Keratinocyte (primary cell): ENCODE measurements around the gene ROR1. TPM values are rescaled to one million over a fixed set of nuclear protein-coding genes. Genes with fewer than 3 reads are reported as not detected.

Source experiments
- DNase-seq: peaks from one replicate; pipeline ENCODE4 v3.0.0-alpha.2; 2011; ENCODE audit warnings: low read depth, missing footprints, low spot score
- FAIRE-seq: peaks from 2 replicates; lab custom pipeline; 2011; peaks lifted over from hg19 to GRCh38; lab: Jason Lieb, UNC
- H2AFZ ChIP-seq: 2 replicates; pipeline ENCODE4 v1.6.0; 2012; ENCODE audit warnings: low read length, control low read depth, inconsistent platforms; ENCODE audit not compliant: control insufficient read depth
- H3K27ac ChIP-seq: 2 replicates; pipeline ENCODE4 v1.5.1; 2011; ENCODE audit warnings: low read length; ENCODE audit not compliant: control insufficient read depth, insufficient read depth
- H3K27me3 ChIP-seq: 3 replicates; pipeline ENCODE4 v1.6.0; 2011; ENCODE audit warnings: low read length; ENCODE audit not compliant: control insufficient read depth, insufficient read depth; ENCODE audit errors: extremely low read depth
- H3K36me3 ChIP-seq, 2 experiments: 2 replicates in 1 of 2; 3 replicates in 1 of 2; pipeline ENCODE4 v1.5.1; 2011; ENCODE audit warnings: low read length in 2 of 2, mild to moderate bottlenecking in 1 of 2; ENCODE audit not compliant: control insufficient read depth in 2 of 2, insufficient read depth in 2 of 2; ENCODE audit errors: extremely low read depth in 1 of 2
- H3K4me1 ChIP-seq: 3 replicates; pipeline ENCODE4 v1.5.1; 2011; ENCODE audit warnings: low read length; ENCODE audit not compliant: control insufficient read depth, insufficient read depth; ENCODE audit errors: extremely low read depth
- H3K4me2 ChIP-seq: 3 replicates; pipeline ENCODE4 v1.6.0; 2011; ENCODE audit warnings: low read depth, low read length; ENCODE audit not compliant: control insufficient read depth, insufficient read depth; ENCODE audit errors: extremely low read depth
- H3K4me3 ChIP-seq, 3 experiments: fragments of 200-600 bp in 1 of 3; sonication (generic) in 1 of 3; 2 replicates in 2 of 3; 3 replicates in 1 of 3; pipeline ENCODE4 v1.5.1; 2011 to 2016; ENCODE audit warnings: low read length in 3 of 3, mild to moderate bottlenecking in 3 of 3, control low read depth in 2 of 3, inconsistent platforms in 1 of 3, low read depth in 1 of 3, mixed read lengths in 1 of 3, mixed run types in 1 of 3, moderate library complexity in 1 of 3; ENCODE audit not compliant: control insufficient read depth in 2 of 3, insufficient read depth in 2 of 3; ENCODE audit errors: extremely low read depth in 1 of 3
- H3K79me2 ChIP-seq: 2 replicates; pipeline ENCODE4 v1.6.0; 2012; ENCODE audit warnings: low read length; ENCODE audit not compliant: control insufficient read depth, insufficient read depth
- H3K9ac ChIP-seq: 3 replicates; pipeline ENCODE4 v1.6.0; 2011; ENCODE audit warnings: low read length; ENCODE audit not compliant: control insufficient read depth, insufficient read depth; ENCODE audit errors: extremely low read depth
- H3K9me1 ChIP-seq: 3 replicates; pipeline ENCODE4 v1.6.0; 2011; ENCODE audit warnings: low read length; ENCODE audit not compliant: control insufficient read depth, insufficient read depth; ENCODE audit errors: extremely low read depth
- H3K9me3 ChIP-seq: 2 replicates; pipeline ENCODE4 v1.5.1; 2012; ENCODE audit warnings: low read depth, low read length; ENCODE audit not compliant: control insufficient read depth
- H4K20me1 ChIP-seq: 3 replicates; pipeline ENCODE4 v1.6.0; 2011; ENCODE audit warnings: low read length; ENCODE audit not compliant: control insufficient read depth, insufficient read depth; ENCODE audit errors: extremely low read depth
- CTCF ChIP-seq, 3 experiments: IDR thresholded peaks in 1 of 3; conservative IDR thresholded peaks in 1 of 3; optimal IDR thresholded peaks in 1 of 3; 2 replicates in 2 of 3; 3 replicates in 1 of 3; pipeline versions ENCODE3 to v1.5.1; 2011; ENCODE audit warnings: low read length in 3 of 3, mild to moderate bottlenecking in 3 of 3, moderate library complexity in 2 of 3, control low read depth in 1 of 3, inconsistent platforms in 1 of 3; ENCODE audit not compliant: insufficient read depth in 2 of 3; ENCODE audit errors: extremely low read depth in 1 of 3
- EZH2 ChIP-seq: IDR thresholded peaks from one replicate; pipeline ENCODE4 v1.6.1; 2012; ENCODE audit warnings: inconsistent platforms, mild to moderate bottlenecking, low read length, moderate library complexity
- dilution Hi-C: fragments of 300-500 bp; cut with MboI; formaldehyde crosslinking; loops from one replicate; pipeline ENCODE4 v1.7.0; 2020; ENCODE audit warnings: low sequenced_read_pairs; ENCODE audit not compliant: extremely low pct_ligation_motif_present
- polyA plus RNA-seq, 5 experiments: library from polyadenylated mRNA; depleted of rRNA in 3 of 5; stranded (reverse) in 3 of 5; stranded (forward) in 1 of 5; unstranded in 1 of 5; fragments of >200 nt; gene quantifications; 1 replicate in 1 of 5; 2 replicates in 3 of 5; 3 replicates in 1 of 5; pipeline versions ENCODE4 v1.2.1 to v1.2.3, GENCODE V29; 2011 to 2012; ENCODE audit warnings: missing spikeins in 2 of 5, low read depth in 1 of 5, low replicate concordance in 1 of 5

ROR1 gene
- polyA plus RNA-seq, 1 donor (not counting 4 experiments of a cell fraction or from before 2014, with no cell fraction given): 9.2 TPM

GRCh38 chr1:63794939-63795378 lies 21.1 kb downstream of the ROR1 start:
- dilution Hi-C loops: no loop called here
- no peak overlapping the region for H3K27ac ChIP-seq
- peaks cover 0 to 1% of the 10 kb centered on the region in 2 experiments for H3K36me3 ChIP-seq
- DNase-seq (no peak), FAIRE-seq (no peak)
- TF ChIP-seq CTCF (optimal IDR thresholded peaks at IDR 0.05 in 1 of 3, IDR thresholded peaks at IDR 0.05 in 1 of 3, conservative IDR thresholded peaks at IDR 0.05 in 1 of 3; ENCODE audit: extremely low read depth in 1 of 3, insufficient read depth in 2 of 3, low read length in 3 of 3) (no peak), EZH2 (no peak)
- H3K27me3 ChIP-seq: no peaks in the 10 kb centered on the region
- no peaks in the 10 kb centered on the region for H3K9me1 ChIP-seq
- H3K9ac ChIP-seq: no peak overlapping the region
- no peaks in the 10 kb centered on the region for H4K20me1 ChIP-seq
- H3K4me1 ChIP-seq: no peaks in the 10 kb centered on the region
- no peak overlapping the region for H2AFZ ChIP-seq
- H3K4me2 ChIP-seq: no peak overlapping the region
- no peaks in the 10 kb centered on the region for H3K79me2 ChIP-seq
- no peaks in the 10 kb centered on the region for H3K9me3 ChIP-seq
- no peak overlapping the region for H3K4me3 ChIP-seq

GRCh38 chr1:63795455-63795854 lies 21.6 kb downstream of the ROR1 start:
- Histone ChIP-seq H3K9me1 (no peaks in the 10 kb centered on the region), H3K9me3 (no peaks in the 10 kb centered on the region), H3K36me3 (peaks cover 0 to 1% of the 10 kb centered on the region in 2 experiments), H3K4me1 (no peaks in the 10 kb centered on the region), H3K9ac (no peak overlapping the region), H3K4me3 (no peak overlapping the region), H3K4me2 (no peak overlapping the region), H3K27ac (no peak overlapping the region), H2AFZ (no peak overlapping the region), H4K20me1 (no peaks in the 10 kb centered on the region), H3K27me3 (no peaks in the 10 kb centered on the region), H3K79me2 (peaks cover under 1% of the 10 kb centered on the region)
- FAIRE-seq (no peak), DNase-seq (no peak)
- dilution Hi-C loops: no loop called here
- no peak for TF ChIP-seq EZH2
- no peak for TF ChIP-seq CTCF (optimal IDR thresholded peaks at IDR 0.05 in 1 of 3, IDR thresholded peaks at IDR 0.05 in 1 of 3, conservative IDR thresholded peaks at IDR 0.05 in 1 of 3; ENCODE audit: extremely low read depth in 1 of 3, insufficient read depth in 2 of 3, low read length in 3 of 3)
